Astrocyte (in vitro differentiated cells and primary cell): ENCODE data around the gene ADAM23.

Experiments
- EZH2 ChIP-seq: IDR thresholded peaks from 2 replicates; pipeline ENCODE4 v1.6.1; 2012; ENCODE audit warnings: mild to moderate bottlenecking, low read length, inconsistent platforms; ENCODE audit not compliant: insufficient read depth
- TF ChIP-seq, protein P1 (sequence below): IDR thresholded peaks from 2 replicates; pipeline ENCODE4 v1.5.1; 2011; ENCODE audit warnings: low read depth, mild to moderate bottlenecking, inconsistent platforms, low read length, moderate library complexity; ENCODE audit not compliant: insufficient read depth

DNA sequence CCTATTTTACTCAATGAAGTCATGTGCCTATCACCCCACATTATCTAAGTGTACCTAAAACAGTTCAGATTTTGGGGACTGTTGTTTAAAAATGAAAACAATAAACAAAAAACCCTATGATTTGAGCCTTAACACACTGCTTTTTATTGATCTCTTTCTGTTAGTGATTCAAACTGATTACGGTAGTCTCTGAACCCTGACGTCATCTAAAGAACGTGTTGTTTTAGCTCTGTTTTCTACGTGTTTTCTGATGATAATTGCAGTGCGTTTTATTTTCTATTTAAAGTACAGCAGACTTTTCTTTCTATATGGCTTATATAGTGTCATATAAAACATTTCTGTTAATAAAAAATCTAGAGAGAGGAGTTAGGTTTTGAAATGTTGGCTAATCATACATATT lies 105.1 kb downstream of the ADAM23 start:
- TF ChIP-seq, protein P1, sequence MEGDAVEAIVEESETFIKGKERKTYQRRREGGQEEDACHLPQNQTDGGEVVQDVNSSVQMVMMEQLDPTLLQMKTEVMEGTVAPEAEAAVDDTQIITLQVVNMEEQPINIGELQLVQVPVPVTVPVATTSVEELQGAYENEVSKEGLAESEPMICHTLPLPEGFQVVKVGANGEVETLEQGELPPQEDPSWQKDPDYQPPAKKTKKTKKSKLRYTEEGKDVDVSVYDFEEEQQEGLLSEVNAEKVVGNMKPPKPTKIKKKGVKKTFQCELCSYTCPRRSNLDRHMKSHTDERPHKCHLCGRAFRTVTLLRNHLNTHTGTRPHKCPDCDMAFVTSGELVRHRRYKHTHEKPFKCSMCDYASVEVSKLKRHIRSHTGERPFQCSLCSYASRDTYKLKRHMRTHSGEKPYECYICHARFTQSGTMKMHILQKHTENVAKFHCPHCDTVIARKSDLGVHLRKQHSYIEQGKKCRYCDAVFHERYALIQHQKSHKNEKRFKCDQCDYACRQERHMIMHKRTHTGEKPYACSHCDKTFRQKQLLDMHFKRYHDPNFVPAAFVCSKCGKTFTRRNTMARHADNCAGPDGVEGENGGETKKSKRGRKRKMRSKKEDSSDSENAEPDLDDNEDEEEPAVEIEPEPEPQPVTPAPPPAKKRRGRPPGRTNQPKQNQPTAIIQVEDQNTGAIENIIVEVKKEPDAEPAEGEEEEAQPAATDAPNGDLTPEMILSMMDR: no peak
- no peak for TF ChIP-seq EZH2
